A549 (cell line): ENCODE data around the gene DLGAP1.

Source experiments
- RAD21 ChIP-seq, 2 experiments: fragments of >200 bp in 1 of 2; sonication (Bioruptor Twin) in 1 of 2; formaldehyde crosslinking in 1 of 2; IDR thresholded peaks in 1 of 2; conservative IDR thresholded peaks in 1 of 2; 2 replicates in 1 of 2; 3 replicates in 1 of 2; pipeline ENCODE4 v1.6.1; 2012 to 2018; ENCODE audit warnings: inconsistent platforms in 1 of 2
- ZNF302 ChIP-seq: fragments of 250-450 bp; sonication (Bioruptor Pico); IDR thresholded peaks from 2 replicates; pipeline ENCODE4 v1.9.0; 2021; ENCODE audit warnings: inconsistent platforms, mild to moderate bottlenecking, moderate library complexity
- TF ChIP-seq, protein P1 (sequence below): fragments of >200 bp; sonication (Bioruptor Twin); formaldehyde crosslinking; IDR thresholded peaks from 3 replicates; pipeline ENCODE4 v1.5.1; 2016

DNA sequence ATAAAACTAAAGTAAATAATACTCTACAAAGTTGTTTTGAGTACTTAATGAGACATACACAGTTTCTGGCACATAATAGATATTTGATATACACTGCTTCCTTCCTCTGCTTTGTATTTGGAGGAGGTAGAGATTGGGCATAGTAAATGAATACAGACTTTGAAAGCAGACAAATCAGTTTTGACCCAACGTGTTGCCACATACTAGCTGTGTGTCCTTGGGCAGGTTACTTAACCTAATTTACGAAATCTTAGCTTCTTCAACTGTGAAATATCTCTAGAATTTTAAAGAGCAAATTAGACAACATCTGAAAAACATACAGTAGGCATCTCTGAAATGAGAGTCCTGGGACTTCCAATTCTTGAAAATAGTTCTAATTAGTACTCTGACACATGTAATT lies 579.7 kb downstream of the DLGAP1 start:
- TF ChIP-seq ZNF302 (no peak), RAD21 (conservative IDR thresholded peaks at IDR 0.05 in 1 of 2, IDR thresholded peaks at IDR 0.05 in 1 of 2) (no peak)
- TF ChIP-seq, protein P1, sequence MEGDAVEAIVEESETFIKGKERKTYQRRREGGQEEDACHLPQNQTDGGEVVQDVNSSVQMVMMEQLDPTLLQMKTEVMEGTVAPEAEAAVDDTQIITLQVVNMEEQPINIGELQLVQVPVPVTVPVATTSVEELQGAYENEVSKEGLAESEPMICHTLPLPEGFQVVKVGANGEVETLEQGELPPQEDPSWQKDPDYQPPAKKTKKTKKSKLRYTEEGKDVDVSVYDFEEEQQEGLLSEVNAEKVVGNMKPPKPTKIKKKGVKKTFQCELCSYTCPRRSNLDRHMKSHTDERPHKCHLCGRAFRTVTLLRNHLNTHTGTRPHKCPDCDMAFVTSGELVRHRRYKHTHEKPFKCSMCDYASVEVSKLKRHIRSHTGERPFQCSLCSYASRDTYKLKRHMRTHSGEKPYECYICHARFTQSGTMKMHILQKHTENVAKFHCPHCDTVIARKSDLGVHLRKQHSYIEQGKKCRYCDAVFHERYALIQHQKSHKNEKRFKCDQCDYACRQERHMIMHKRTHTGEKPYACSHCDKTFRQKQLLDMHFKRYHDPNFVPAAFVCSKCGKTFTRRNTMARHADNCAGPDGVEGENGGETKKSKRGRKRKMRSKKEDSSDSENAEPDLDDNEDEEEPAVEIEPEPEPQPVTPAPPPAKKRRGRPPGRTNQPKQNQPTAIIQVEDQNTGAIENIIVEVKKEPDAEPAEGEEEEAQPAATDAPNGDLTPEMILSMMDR: no peak
